Globus pallidus (tissue), 1 donor: Measurements from ENCODE around the gene USP15.

Experiments
- DNase-seq: peaks from one replicate; pipeline ENCODE4 v3.0.0-alpha.2; 2015; ENCODE audit warnings: low spot score

The USP15 gene

DNA sequence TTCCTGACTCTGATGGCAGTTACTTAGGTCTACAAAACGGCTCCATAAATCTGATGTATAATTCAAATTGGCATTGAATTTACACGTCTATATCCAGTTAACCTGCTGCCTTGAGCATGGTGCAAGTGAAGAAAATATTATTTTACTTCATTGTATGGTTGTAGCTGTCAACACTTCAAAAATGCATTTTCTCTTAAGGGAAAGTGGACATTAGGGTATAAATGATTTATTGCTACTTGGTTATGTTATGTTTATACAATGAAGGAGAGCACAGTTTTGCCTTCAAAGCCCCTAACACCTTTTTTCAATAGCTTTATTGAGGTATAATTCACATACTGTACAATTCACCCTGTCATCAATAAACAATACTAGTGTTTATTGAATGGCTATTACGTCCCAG, 2.0 kb upstream of the USP15 start:
- DNase-seq = no peak

DNA sequence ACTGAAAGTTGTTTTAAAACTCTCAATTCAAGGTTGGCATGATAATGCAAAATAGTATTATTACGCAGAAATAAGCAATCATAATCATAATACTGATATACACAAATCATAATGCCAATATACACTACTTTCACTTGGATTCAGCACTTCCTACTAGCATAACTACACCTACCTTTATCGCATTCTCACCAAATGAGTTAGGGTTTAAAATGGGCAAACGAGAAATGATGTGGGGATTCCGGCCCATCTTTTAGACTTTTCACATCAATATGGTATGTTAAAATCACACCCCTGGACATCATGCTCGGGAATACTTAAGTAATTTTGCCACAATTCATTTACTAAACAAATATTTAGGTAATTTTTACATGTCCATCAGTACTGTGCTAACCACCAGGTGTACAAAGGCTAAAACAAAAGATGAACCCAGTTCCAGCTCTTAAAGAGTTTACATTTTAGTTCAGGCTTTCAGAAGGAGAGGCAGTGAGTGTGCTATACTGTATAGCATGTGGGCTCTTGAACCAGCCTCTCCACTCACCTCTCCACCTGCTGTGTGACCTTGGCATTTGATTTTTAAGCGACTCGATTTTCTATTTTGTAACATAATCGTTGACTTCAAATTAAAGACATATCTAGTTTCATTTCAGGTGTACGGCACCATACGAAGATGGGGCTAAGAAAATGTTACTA, 1.1 kb upstream of the USP15 start:
- DNase-seq = no peak

DNA sequence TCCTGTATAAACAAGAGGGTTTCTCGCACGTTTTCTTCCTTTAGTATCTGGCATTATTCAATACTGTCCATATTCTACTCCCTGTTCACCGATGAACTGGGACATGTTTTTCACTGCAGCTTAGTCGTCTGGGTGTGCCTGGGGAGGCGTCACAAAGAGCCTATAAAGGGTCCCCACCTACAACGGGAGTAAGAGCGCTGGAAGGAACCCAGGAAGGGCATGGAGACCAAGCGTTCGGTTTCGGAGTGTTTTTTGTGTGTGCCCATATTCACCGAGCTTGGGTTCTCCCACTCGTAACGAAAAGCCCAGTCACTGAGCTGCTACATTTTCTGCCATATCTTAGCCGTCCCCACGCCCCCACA, 592 bp upstream of the USP15 start:
- DNase-seq = no peak

DNA sequence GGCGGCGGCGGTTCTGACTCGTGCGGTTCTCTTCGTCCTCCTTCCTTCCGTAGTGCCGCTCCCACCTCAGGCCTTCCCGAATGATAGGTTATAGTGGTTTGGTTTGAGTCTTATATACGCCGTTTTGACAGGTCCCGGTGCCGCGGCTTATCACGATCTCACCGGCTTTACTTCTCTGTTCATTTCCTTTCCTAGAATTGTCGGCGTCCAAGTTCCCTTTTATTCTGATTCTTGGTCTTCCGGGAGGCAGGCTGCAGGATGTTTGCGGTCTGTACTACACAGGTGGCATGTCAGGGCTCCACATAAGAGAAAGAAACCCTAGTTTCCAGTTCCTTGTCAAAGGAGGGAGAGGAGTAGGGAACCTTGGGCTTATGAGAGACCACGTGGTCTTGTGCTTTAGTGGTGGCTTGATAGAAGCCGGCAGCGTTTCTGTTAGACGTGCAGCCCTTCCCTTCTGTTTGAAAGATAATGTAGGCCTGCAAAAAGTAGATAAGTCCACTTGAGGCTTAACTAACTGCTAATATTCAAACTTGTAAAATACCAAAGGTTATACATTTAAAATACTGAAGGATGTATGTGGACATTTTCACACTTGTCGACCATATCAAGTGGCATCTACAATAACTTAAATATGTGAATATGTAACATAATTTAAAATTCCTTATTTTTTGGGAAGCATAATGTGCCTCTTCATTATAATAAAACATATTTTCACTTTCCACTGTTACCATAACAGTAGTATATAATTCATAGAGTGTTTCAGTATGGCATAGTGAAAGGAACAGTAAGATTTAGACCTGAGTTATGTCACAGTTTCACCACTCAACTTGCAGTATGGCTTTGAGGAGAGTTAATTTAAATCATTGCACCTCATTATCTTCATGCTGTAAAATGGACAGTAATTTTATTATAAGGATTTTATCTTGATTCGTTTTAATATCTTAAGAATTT, 804 bp downstream of the USP15 start:
- peak; percentile 64 for DNase-seq

DNA sequence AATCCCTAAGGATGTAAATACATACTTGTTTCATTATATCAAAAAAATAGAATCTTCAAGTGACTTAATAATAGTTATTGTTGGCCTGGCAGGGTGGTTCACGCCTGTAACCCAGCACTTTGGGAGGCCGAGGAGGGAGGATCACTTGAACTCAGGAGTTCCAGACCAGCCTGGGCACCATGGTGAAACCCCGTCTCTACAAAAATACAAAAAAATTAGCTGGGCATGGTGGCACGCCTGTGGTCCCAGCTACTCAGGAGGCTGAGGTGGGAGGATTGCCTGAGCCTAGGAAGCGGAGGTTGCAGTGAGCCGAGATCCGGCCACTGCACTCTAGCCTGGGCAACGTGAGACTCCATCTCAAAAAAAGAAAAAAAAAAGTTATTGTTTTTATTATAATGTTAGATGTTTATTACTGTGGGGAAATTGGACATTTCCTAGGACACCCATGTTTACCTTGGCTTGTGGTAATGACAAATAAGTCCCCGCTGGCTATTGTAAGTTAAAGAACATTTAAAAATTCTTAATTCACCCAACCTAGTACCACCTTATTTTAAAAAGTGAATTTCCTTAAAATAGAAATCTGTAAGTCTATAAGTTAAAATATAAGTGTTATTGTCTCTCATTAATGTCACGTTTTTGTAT, 1.8 kb downstream of the USP15 start:
- DNase-seq = no peak

DNA sequence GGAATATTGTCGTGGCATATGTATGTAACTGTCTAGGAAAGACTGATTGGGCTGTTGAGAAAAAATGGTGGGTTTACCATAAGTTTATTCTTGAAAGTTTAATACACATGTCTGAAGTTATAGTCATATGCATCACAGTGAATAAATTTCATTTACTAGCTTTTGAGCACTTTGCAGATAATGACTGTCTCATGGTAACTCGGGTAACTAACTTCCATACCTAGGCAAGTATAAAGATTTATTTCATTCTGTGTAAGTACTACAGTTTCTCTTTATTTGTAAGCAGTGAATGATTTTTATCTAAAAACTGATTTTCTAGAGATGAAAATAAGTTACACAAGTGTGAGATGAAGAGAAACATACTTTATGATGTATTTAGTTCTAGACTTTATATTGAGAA, 3.0 kb downstream of the USP15 start:
- no peak for DNase-seq

DNA sequence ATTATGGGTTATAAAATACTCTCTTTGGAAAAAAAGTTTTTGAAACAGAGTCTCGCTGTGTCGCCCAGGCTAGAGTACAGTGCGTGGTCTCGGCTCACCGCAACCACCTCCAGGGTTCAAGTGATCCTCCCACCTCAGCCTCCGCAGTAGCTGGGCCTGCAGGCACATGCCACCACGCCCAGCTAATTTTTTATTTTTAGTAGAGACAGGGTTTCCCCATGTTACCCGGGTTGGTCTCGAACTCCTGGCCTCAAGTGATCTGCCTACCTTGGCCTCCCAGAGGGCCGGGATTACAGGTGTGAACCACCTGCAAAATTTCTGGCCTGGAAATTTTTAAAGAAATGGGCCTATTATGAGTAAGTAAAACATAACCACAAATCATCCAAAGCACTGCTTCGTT, 3.8 kb downstream of the USP15 start:
- DNase-seq = no peak

DNA sequence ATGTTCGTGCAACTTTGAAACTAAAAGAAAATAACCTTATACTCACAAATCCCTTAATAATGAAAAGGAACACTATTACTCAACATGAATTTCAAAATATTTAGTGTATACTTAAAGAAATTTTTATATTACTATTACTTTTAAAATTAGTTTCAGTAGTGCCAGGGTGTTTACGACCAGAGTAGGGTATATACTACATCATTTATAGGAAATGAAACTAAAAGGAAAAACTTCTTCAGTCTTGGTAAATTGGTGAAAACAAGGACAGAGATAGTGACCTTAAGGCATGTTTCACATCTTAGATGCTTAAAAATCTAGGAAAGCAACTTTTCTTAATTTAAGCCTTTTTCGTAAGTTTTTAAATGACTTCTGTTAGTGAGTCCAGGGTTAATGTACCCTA, 4.5 kb downstream of the USP15 start:
- no peak for DNase-seq

DNA sequence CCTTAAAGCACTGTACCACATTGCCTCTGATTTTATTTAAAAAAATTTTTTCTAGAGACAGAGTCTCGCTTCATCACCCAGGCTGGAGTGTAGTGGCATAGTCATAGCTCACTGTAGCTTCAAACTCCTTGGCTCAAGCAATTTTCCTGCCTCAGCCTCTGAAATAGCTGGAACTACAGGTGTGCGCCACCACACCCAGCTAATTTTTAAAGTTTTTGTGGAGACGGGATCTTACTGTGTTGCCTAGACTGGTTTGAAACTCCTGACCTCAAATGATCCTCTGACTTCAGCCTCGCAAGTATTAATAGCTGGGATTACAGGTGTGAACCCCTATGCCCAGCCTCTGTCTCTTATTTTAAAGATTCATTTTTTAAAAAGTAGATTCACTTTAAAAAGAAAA, 5.3 kb downstream of the USP15 start:
- no peak for DNase-seq

DNA sequence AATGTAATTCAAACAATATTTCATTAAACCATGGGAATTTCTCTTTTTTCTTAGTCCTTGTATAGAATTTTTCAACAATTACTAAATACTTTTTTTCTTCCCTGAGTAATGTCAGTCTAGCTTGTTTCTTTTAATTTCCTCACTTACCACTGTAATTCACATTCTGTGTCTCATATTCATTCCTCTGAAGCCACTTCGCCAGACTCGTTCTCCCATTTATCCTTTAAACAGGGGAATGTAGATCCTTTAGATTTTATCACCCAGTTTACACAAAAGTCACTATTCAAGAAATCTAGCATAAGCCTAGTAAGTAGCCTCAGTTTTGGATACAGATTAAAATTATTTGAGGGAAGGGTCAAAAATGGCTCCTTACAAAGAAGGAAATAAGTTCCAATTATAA, 6.8 kb downstream of the USP15 start:
- DNase-seq = no peak

DNA sequence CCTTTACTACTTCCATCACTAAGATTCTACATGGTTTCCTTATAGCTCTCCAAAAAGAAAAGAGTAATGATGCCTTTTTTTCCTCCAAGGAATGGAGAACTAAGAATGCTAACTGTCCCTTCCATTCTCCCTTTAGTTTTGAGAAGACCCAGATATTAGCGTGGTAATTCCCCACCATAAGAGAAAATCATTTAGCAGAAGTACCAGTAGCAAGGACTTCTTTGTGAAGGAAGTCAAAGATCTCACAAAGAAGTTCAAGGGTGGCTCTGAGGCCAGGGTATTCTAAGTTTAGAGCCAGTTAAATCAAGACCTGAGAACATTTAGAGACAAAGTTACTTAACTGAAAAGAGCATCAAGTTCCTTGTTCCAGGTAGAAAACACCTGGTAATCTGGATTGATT, 7.3 kb downstream of the USP15 start:
- no peak for DNase-seq

DNA sequence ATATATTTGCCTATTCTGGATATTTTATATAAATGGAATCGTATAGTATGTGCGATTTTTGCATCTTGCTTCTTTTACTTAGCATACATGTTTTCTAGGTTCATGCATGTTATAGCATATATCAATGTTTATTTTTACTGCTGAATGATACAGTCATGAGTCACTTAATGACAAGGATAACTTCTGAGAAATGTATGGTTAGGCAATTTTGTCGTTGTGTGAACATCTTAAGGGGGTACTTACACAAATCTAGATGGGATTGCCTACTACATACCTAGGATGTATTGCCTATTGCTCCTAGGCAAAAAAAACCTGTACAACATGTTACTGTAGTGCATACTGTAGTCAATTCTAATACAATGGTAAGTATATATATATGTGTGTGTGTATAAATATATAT, 8.8 kb downstream of the USP15 start:
- no peak for DNase-seq

DNA sequence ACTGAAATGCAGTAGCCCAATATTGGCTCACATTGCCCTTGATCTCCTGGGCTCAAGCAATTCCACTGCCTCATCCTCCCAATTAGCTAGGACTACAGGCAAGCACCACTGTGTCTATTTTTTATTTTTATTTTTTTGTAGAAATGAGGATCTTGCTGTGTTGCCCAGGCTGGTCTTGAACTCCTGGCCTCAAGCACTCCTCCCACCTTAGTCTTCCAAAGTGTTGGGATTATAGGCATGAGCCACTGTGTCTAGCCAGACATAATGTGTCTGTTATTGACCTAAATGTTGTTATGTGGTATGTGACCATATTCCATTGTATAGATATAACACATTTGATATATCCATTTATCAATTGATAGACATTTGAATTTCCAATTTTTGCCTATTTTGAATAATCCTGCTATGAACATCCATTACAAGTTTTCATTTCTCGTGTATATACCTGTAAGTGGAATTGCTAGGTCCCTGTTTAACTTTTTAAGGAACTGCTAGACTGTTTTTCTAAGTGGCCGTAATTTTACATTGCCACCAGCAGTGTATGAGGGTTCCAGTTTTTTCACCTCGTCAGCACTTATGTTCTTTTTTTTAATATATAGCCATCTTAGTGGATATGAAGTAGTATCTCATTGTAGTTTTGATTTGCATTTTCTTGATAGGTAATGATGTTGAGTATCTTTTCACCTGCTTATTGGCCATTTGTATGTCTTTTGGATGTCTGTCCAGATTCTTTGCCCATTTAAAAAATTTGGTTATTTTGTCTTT, 9.4 kb downstream of the USP15 start:
- DNase-seq = no peak

DNA sequence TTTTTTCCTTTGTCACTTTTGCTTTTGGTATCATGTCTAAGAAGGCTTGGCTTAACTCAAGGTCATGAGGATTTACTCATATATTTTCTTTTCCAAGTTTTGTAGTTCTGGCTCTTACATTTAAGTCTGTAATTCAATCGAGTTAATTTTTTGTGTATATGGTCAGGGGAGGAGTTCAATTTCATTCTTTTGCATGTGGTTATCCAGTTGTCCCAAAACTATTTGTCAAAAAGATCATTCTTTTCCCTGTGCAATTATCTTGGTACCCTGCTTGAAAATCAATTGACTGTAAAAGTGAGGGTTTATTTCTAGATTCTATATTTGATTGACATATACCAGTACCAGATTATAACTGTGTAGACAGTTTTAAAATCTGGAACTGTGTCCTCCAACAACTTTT, 10.2 kb downstream of the USP15 start:
- DNase-seq = no peak

DNA sequence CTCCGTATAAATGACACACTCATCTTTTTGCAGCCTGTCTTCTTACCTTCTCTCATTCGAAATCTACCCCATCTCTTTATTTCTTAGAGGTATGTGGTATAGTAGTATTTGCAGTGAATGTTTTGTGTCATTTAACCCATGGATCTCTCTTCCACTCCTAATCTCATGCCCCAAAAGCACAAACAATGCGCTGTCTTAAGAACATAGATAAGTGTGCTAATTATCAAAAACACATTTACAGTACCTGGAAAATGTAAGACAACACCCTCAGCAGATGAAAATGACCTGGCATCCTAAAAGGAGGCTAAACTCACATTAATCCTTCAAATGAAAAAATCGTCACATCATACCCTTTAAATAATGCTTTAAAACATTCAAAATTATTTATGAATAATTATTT, 10.7 kb downstream of the USP15 start:
- no peak for DNase-seq

DNA sequence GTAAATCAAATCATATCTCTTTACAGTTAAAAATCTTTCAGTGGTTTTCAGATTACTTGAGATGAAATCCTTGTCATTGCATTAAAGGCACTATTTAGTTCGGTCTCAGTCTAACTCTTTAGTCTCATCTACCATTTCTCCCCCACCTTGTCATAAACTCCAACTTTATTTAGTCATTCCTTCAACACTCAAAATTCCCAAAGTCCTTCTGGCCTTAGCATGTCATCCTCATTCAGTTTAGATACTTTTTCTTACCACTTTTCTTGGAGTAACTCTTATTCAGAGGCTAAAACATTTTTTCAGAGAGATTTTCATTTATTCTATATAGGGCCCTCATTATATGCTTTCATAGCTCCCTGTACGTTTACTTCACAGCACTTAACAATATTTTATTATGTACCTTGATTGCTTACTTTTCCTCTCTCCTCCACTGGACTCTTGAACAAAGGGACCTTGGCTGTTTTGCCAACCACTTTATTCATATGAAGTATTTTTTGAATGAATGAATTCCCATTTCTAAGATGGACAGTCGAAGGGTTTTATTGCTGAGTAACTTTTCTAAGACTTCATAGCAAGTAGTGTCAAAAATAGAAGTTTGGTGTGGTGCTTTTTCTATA, 12.8 kb downstream of the USP15 start:
- DNase-seq = no peak

DNA sequence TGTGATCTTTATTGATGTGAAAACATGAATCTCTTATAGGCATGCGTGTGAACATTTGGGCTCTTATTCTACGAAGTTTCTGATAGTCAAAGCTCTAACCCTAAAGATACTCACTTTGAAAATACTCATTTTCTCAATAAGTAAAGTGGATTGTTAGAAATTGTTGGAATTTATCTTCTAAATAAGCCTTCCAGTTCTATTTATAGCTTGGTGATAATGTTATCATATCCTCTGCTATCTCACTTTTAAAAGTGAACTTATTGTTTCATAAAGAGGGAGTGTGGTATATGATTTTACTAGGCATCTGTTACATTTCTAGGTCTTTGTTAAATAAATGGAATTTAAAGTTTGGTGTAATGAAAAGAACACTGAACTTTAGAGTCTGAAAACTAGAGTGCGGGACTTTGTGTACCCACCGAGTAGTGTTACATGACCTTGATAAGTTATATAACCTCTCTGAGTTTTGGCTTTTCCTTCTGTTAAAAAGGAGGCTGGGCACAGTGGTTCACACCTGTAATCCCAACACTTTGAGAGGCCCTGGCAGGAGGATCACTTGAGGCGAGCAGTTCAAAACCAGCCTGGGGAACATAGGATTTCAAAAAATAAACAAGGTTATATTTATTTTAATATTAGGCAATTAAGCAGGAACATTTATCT, 13.6 kb downstream of the USP15 start:
- no peak for DNase-seq

DNA sequence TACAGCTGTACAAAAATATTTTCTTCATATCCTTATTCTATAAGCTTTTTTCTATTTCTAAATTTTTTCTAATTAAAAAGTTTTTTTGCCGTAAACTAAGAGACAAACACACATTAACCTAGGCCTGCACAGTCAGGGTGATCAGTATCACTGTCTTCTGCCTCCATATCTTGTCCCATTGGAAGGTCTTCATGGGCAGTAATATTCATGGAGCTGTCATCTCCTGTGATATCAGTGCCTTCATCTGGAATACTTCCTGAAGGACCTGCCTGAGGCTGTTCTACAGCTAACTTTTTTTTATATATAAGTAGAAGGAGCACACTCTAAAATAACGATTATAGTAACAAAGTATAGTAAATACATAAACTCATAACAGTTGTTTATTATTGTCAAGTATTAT, 17.8 kb downstream of the USP15 start:
- no peak for DNase-seq

DNA sequence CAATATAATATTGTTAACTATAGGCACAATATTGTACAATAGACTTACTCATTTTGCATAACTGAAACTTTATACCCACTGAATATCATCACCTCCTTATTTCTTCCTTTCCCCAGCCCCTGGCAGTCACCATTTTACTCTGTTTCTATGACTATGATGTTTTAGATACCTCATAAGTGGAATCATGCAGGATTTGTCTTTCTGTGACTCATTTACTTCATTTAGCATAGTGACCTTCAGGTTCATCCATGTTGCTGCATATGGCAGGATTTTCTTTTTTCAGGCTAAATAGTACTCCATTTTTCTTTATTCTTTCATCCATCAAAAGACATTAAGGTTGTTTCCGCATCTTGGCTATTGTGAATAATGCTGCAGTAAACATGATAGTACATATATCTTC, 18.9 kb downstream of the USP15 start:
- DNase-seq = no peak

DNA sequence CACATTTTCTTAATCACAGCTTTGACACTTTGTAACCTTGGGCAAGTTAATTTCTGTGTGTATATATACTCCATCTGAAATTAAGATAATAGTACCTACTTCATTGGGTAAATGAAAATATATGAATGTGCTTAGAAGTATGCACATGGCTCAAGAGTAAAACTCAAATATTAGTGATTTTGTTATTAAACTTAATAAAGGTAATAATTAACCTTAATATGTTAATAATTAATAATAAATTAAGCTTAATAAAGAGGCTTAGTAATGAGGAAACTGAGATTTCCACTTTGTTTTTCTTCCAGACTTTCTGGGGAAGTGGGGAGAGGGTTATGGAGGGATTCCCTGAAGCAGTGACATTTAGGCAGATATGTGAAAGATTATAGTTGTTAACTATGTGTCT, 19.8 kb downstream of the USP15 start:
- DNase-seq = no peak

DNA sequence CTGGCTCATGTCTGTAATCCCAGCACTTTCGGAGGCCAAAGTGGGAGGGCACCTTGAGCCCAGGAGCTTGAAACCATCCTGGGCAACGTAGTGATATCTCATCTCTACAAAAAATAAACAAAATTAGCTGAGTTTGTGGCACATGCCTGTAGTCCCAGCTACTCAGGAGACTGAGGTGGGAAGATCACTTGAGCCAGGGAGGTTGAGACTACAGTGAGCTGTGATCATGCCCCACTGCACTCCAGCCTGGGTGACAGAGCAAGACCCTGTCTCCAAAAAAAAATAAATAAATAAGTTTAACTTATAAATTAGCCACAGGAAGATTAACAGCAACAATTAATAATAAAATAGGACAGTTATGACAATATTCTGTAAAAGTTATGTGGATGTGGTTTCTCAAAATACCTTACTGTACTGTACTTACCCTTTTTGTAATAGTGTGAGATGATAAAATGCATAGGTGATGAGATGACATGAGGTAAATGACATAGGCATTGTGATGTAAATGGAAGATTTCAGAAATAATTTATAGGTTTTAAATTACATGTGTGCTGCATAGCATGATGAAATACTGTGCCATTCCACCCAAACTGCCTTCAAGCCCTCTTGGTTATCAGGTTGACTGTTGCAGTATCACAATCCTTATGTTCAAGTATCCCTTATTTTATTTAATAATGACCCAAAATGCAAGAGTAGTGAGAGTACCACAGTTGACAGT, 22.0 kb downstream of the USP15 start:
- no peak for DNase-seq
